Dermis blood vessel endothelial cell (primary cell): ENCODE results near the gene PITPNC1. TPM values are rescaled to one million over a fixed set of nuclear protein-coding genes. Genes with fewer than 3 reads are reported as not detected.
"Not testable (repeated sequence)": the region's sequence is repeated elsewhere in the genome, so short reads cannot be mapped to it uniquely, and the experiment has no call there.

Experiments used
- DNase-seq: peaks from one replicate; pipeline ENCODE4 v3.0.0; 2010
- total RNA-seq: library from RNA; depleted of rRNA; stranded (reverse); fragments of >200 nt; gene quantifications from 2 replicates; pipeline ENCODE4 v1.2.3, GENCODE V29; 2014

Gene PITPNC1
- 28.6 and 32.0 TPM in 2 replicates for total RNA-seq

DNA sequence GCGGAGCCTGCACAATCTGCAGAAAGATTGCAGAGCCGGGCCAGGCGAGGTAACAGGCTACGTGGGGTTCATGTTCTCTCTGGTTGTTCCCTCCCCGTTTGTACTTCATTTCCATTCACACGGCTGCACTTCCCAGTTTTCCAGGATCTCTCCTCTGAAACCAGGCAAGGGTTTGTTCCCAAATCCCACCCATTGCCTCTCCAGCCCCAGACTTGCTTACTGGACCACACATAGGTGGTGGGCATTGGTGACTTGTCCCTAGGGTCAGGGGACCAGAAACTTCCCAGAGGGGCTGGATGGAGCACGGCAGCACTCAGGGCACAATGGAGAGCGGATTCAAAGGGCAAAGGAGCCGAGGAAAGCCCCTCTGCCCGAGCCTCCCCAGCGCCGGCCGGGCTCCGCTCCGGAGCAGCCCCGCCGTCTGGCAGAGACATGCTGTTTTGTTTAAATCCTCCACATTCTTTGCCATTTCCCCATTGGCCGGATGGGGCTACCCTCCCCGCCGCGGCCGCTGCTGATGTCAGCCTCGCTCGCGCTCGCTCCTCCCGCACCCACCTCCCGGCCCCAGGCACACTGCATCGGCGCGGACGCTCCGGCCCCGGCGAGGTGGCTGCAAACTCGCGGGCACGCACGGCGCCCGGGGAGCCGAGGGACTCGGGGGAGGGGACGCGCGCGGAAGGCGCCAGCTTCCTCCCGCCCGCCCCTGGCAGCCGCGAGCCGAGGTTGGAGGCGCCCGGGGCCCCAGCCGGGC lies at the start of gene PITPNC1:
TSS of gene PITPNC1 (plus strand) at position 545 of the 751 bp plus-strand sequence.
- DNase-seq: peak; percentile 90

- DNase-seq: no peak
Observed at GRCh38 chr17:67328026-67328425, 49.1 kb upstream of the PITPNC1 start.

DNA sequence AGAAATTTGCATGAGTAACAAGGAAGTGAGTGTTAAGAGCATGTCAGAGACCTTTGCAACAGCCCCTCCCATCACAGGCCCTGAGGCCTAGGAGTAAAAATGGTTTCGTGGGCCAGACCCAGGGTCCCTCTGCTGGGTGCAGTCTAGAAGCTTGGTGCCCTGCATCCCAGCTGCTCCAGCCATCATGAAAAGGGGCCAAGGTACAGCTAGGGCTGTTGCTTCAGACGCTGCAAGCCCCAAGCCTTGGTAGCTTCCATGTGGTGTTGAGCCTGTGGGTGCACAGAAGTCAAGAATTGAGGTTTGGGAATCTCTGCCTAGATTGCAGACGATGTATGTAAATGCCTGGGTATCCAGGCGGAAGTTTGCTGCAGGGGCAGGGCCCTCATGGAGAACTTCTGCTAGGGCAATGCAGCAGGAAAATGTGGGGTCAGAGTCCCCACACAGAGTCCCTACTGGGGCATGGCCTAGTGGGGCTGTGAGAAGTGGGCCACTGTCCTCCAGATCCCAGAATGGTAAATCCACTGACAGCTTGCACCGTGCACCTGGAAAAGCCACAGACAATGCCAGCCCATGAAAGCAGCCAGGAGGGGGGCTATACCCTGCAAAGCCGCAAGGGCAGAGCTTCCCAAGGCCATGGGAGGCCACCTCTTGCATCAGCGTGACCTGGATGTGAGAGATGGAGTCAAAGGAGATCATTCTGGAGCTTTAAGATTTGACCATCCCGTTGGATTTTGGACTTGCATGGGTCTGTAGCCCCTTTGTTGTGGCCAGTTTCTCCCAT lies 45.5 kb upstream of the PITPNC1 start:
- DNase-seq: not testable (repeated sequence)

DNA sequence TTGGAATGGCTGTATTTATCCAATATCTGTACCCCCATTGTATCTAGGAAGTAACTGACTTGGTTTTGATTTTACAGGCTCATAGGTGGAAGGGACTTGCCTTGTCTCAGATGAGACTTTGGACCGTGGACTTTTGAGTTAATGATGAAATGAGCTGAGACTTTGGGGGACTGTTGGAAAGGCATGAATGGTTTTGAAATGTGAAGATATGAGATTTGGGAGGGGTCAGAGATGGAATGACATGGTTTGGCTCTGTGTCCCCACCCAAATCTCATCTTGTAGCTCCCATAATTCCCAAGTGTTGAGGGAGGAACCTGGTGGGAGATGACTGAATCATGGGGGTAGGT lies 44.9 kb upstream of the PITPNC1 start:
- DNase-seq: not testable (repeated sequence)

- DNase-seq: no peak
Observed at GRCh38 chr17:67335245-67335835, 41.7 kb upstream of the PITPNC1 start.

DNA sequence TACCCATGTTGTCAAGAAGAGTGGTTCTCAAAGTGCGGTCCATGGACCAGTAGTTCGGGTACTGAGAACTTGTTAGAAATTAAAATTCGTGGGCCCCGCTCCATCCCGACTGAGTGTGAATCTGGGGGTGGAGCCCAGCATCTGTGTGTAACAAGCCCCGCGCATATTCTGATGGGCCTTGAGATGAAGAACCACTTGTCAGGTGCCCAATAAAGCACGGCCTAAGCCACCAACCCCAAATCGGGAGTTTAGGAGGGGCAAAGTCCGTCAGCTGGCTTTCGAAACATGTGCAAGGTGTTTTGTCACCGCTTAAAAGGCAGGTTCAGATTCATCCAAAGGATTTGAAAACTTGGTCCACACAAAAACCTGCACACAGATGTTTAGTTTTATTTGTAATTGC lies 40.2 kb upstream of the PITPNC1 start:
- no peak for DNase-seq

GRCh38 chr17:67338353-67338752 lies 38.7 kb upstream of the PITPNC1 start:
- not testable (repeated sequence) for DNase-seq

DNA sequence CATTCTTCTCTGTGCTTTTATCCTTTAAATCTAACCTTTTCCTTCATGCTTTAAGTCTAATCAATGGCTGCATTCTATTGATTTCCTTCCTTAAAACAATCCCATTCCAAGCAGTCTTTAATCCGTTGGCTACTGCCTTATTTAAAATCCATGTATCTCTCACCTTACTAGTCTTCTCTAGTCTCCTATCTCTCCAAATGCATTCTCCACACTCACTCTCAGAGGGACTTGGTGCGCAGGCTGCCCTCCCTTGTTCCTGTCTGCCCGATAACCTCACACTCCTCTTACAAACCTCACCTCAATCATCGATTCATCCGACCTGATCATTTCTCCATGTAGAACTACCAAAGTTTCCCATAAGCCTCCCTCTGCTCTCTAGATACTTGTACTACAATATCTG lies 33.8 kb upstream of the PITPNC1 start:
- no peak for DNase-seq

GRCh38 chr17:67347826-67348225 lies 29.3 kb upstream of the PITPNC1 start:
- no peak for DNase-seq

DNA sequence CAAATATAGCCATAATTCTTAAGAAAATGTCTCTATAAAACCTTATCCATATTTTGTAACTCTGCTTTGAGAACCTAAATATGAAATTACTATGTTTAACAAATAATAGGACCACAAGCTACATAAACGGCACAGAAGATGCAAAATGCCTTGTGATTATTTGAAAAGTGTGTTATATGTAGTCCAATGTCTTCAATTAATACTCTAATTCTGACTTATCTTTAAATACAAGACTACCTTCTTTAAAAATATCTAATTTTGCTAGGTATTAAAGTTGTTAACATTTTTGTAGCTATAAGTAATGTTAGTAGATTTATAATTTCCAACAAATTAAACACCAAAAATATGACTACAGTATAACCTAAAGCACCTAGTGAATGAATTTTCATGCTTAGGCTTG lies 27.7 kb upstream of the PITPNC1 start:
- no peak for DNase-seq

DNA sequence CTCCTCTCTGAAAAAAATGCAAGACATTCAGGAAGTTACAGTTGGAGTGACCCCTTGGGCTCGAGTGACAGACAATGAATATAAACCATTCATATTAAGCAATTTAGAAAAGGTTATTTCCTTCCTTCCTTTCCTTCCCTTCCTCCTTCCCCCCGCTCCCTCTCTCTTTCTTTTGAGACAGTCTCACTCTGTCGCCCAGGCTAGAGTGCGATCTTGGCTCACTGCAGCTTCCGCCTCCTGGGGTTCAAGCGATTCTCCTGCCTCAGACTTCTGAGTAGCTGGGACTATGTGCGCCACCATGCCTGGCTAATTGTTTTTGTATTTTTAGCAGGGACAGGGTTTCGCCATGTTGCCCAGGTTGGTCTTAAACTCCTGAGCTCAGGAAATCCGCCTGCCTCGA lies 23.9 kb upstream of the PITPNC1 start:
- DNase-seq: no peak

DNA sequence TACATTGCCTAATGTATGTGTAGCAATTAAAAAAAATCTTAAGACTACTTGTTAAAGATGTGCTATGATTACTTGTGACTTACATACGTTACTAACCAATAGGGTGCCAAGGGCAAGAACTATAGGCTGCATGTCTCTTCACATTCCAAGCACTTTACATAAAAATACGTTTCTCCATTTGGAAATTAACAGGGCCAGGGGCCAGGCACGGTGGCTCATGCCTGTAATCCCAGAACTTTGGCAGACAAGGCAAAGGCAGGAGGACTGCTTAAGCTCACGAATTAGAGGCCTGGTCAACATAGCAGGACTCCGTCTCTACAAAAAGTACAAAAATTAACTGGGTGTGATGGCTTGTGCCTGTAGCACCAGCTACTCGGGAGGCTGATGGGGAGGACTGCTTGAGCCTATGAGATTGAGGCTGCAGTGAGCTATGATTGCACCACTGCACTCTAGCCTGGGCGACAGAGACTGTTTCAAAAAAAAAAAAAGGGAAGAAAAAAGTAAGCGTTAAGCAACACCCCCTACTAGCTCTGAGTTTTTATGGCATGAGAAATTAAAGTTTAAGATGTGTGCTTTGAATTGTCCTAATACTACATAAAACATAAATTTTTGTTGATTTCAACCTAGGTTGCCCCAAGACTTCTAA lies 23.0 kb upstream of the PITPNC1 start:
- no peak for DNase-seq

DNA sequence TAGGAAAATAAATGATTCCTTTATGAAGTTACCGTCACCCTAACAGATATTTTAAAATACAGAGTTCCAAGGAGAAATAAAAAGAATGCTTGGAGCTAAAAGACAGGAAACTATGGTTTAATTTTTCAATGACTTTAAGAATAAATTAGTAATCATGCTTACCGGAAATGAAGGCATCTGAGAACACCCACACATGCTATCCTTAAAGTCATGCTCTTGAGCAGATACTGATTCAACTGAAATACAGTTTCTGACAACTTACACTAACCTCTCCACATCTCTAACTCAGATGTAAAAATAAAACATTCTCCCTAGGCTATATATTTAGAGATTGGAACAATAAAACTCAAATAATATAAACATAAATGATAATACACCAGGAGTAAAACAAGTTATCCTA lies 18.5 kb upstream of the PITPNC1 start:
- DNase-seq: no peak

- peak; percentile 39 for DNase-seq
Observed at GRCh38 chr17:67359960-67360791, 16.9 kb upstream of the PITPNC1 start.

- no peak for DNase-seq
Observed at GRCh38 chr17:67360880-67361279, 16.2 kb upstream of the PITPNC1 start.

- no peak for DNase-seq
Observed at GRCh38 chr17:67362173-67362572, 14.9 kb upstream of the PITPNC1 start.

DNA sequence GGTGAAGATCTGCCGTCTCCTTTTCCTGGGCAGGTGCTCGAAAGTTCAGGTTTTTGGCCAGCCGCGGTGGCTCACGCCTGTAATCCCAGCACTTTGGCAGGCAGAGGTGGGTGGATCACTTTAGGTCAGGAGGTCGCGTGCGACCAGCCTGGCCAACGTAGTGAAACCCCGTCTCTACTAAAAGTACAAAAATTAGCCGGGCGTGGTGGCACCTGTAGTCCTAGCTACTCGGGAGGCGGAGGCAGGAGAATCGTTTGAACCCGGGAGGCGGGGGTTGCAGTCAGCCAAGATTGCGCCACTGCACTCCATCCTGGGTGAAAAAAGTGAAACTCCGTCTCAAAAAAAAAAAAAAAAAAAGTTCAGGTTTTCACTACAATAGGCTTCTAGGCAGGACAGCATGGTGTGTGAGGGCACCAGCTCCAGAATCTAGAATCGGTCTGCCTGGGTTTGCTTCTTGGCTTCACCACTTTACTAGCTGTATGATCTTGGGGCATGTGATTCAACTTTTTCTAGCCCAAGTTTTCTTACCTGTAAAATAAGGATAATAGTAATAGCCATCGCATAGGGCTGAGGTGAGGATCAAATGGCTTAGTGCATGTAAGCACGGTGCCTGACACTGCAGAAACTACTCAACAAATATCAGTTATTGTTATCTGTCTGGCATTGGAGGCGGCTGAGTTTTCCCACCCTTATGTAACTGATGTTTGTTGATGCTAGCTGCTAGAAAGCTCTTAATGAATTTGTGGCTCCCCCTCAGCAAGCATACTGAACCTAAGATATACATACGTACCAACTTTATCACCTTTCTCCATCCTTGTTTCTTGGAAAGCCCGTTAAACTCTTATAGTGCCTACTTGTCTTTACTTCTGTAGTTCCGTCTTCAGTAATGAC lies 12.0 kb upstream of the PITPNC1 start:
- DNase-seq: no peak

DNA sequence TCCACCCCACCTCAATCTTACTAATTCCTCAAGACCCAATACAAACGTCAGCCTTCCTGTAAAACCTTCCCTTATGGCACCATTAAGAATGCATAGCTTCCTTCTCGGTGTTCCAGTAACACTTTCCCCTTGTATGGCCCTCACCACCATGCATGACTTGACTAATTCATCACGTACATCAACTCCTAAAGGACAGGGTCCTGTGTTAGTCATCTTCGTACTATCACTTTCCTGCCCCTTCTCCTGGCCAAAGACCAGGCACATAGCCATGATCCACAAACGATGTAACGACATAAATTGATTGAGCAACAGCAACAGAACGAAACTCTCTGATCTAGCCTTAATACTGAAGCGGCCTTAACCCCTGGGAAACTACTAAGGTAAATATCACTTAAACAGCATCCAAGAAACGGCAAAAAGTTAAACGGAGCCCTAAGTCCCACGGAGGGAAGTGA lies 11.3 kb upstream of the PITPNC1 start:
- peak; percentile 57 for DNase-seq

GRCh38 chr17:67366193-67367157 lies 10.6 kb upstream of the PITPNC1 start, which contains the start of gene PSMD12:
PSMD12 (minus strand) TSS chr17:67366577; CDS start chr17:67366519, 58 bp downstream.
- peak; percentile 94 for DNase-seq

- DNase-seq: no peak
Observed at GRCh38 chr17:67369676-67370075, 7.4 kb upstream of the PITPNC1 start.
